NCI-H2107 (cell line): Measurements from ENCODE around the gene CA5B.
"Not testable (repeated sequence)": the region's sequence is repeated elsewhere in the genome, so short reads cannot be mapped to it uniquely, and the experiment has no call there.

ENCODE experiments used
- DNase-seq: peaks from one replicate; lab custom pipeline; 2025; lab: John Stamatoyannopoulos, UW

The CA5B gene, protein sequence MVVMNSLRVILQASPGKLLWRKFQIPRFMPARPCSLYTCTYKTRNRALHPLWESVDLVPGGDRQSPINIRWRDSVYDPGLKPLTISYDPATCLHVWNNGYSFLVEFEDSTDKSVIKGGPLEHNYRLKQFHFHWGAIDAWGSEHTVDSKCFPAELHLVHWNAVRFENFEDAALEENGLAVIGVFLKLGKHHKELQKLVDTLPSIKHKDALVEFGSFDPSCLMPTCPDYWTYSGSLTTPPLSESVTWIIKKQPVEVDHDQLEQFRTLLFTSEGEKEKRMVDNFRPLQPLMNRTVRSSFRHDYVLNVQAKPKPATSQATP

DNA sequence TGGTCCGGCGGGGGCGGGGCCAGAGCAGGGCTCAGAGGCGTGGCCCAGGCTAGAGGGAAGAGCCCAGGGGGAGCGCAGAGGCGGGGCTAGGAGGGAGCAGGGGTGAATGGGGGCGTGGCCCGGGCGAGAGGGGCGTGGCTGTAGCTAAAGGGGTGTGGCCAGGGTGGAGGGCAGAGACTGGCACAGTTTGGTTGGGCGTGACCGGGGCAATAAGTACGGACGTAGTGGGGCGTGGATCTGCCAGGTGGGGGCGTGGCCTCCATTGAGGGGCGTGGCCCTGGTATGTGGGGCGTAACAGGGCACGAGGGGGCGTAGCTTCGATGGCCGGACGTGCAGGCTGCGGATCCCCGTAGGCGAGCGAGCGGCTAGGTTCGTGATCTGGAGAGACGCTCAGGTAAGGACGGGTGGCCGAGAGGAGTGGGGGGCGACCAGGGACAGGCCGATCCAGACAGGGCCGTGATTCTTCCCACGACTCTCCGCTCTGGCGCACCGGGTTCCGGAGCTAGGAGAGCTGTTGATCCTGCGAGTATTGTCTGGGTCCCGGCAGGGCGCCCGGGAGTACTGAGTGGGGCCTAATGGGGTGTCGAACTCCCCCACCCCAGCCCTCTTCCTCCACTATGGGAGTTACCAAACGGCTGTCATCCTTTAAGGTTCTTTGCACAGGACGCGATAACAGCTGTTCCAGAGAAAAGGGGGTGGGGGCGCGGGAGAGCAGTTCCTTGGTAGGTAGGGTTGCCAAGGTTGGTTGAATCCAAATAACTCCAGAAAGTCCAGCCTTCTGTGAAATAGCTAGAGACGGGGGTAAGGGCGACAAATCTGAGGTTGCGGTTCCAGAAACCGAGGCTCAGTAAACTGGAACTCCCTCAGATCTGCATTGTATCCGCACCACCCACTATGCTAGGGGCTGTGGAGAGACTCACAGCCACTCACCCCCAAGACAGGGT is at the start of gene CA5B:
Gene CA5B (plus strand): TSS at position 312 of the 944 bp plus-strand sequence. CDS start 11,754 bp downstream, outside the sequence.
- peak; percentile 83 for DNase-seq

DNA sequence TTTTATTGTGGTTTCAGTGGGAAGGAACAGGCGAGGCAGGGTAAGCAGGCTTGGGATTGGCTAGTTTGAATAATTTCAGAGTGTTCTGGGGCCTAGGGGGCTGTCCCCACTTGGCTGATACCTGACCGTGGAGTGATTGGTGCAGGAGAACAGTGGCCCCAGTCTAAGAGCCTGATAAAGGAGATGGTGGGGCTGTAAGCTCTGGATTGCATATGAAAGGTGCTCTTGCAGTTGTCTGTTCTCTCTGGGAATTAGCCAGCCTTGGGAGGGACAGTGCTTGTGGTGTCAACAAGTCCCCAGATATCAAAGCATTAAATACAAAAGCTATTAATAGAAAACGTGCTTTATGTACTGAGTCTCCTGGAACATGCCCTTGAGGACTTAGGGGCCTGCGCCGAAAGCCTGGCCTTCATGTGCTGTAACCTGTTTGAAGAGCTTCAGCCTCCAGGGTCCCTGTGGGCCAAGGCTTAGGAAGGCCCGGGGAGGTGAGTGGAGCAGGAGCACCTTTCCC is 43.1 kb upstream of the CA5B start:
- no peak for DNase-seq

DNA sequence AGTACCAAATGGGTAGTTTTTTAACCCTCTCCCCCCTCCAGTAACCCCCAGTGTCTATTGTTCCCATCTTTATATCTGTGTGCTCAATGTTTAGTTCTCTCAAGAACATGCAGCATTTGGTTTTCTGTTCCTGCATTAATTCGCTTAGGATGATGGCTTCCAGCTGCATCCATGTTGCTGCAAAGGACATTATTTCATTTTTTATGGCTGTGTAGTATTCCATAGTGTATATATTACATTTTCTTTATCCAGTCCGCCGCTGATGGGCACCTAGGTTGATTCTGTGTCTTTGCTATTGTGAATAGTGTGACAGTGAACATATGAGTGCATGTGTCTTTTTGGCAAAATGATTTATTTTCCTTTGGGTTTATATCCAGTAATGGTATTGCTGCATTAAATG is 41.6 kb upstream of the CA5B start:
- no peak for DNase-seq

DNA sequence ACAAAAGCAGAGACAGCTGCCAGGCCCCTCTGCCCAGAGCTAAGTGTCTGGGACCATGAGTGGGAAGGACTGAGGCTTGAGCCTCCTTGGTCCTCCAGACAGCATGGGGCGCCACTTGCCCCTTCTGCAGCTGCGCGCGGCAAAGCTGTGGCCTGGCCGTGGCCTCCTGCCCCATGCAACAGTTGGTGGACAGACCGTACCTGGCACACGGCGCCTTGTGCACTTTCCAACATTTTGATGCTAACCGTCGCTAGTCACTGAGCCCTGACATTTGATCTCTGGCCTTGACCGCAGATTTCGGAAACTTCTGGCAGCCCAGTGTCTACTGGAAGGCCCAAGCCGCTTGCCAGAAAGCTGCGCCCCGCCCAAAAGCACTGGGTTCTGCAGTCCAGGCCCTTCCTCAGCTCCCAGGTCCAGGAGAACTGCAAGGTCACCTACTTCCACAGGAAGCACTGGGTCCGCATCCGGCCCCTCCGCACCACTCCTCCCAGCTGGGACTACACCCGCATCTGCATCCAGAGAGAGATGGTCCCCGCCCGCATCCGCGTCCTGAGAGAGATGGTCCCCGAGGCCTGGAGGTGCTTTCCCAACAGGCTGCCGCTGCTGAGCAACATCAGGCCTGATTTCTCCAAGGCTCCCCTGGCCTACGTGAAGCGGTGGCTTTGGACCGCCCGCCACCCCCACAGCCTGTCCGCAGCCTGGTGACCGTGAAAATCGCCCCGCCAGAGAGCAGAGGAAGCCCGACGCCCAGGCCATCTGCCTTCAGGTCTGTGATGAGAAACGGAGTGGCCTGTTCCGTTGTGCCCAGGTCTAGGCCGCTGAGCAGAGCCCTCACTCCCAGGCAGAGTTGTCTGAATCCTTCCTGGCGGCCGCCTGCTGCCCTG is 35.3 kb upstream of the CA5B start:
- no peak for DNase-seq

- DNase-seq, result not testable (repeated sequence)
These were observed 34.3 kb upstream of the CA5B start for GRCh38 chrX:15703809-15704208.

GRCh38 chrX:15704273-15704672 is 33.8 kb upstream of the CA5B start:
- not testable (repeated sequence) for DNase-seq

- DNase-seq, result no peak
These were observed 23.5 kb upstream of the CA5B start for GRCh38 chrX:15714529-15714928.

DNA sequence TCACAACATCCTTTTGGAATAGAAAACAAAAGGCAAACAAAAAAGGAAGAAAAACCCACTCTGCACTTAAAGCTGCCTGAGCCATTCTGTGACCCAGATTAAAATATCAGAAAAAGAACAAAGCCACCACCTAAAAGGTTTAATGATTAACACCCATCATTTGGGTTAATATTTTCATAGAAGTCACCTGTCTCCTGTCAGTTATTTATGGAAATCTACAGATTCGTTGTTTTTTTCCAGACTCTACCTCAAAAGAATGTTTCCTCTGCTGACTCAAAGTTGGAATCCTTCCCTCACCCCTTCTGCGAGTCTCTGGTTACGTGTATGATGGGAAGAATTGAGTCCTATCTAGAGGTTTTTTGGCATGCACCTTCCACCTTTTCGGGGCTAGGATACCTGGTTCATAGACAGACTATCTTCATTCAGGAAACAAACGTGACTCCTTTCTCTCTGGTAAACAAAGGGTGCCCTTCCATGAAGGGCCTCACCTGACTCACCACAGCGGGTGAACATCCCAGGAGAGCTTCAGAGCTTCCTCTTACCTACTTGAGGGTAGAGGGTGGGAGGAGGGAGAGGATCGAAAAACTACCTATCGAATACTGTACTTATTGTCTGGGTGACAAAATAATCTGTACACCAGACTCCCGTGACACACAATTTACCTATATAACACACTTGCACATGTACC is 19.6 kb upstream of the CA5B start:
- DNase-seq, result peak; percentile 1

DNA sequence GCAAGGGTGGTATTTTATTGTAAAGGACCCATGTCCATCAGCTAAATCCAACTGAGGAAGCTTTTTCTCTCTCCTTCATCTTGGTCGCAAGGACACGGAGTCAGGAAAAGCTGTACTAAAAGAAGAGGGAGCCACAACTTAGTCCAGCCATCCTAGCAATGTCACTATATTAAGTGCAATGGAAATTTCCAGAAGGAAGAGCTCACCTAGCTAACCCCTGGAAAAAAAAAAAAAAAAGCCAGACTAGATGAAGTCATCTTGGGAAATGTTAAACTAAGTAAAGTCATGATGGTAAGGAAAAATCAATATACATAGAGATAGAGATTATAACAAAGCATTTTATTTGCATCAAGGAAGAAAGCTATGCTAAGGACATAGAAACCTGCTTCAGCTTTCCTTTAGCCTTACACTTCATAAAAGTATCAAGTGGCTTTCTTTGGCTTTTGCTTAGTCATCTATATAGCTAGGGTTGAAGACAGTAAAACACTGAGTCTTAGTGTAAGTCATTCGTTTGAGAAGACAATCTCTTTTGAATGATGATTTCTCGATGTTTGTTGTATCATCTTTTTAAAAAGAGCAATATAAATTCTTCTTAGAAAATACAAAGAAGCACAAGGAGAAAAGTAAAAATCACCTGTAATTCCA is 18.6 kb upstream of the CA5B start:
- no peak for DNase-seq

DNA sequence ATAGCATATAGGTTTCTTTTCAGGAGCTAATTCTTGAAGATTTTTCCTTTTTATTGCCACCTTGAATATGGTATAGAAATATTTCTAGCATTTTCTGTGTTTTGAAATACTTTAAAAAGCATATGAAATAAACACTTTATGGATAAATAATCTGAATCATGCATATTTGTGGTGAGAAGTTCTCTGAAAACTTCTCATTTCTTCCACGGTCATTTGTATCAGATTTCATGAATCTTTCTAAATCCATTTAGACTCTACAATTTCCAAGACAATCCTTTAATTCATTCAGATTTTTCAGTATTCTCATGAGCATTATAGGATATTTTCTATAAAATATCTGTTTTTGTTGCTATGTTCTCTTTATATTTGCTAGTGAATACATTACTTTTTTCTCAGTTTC is 16.2 kb upstream of the CA5B start:
- no peak for DNase-seq

GRCh38 chrX:15723887-15724517 is 14.1 kb upstream of the CA5B start:
- DNase-seq, result no peak

GRCh38 chrX:15724911-15725310 is 13.2 kb upstream of the CA5B start:
- no peak for DNase-seq

DNA sequence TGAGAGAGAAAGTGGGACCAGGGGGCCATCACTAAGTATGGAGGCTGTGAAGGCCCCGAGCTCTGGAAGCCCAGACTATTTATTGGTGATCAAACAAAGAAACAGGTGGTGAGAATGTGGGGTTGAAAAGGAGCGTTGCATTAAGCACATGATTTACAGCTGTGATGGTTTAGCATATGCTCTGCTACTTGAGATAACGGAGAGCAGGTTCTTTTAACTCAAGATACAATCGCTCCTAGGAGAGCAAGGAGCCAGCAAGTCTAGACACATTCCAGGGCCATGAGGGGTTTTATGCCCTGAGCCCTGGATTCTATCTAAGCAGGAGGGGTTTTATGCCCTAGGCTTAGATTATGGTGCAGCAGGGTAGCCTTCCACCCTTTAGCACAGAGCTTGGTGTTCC is 6.7 kb upstream of the CA5B start:
- not testable (repeated sequence) for DNase-seq

GRCh38 chrX:15737190-15737958 is 696 bp upstream of the CA5B start:
- DNase-seq, result no peak

DNA sequence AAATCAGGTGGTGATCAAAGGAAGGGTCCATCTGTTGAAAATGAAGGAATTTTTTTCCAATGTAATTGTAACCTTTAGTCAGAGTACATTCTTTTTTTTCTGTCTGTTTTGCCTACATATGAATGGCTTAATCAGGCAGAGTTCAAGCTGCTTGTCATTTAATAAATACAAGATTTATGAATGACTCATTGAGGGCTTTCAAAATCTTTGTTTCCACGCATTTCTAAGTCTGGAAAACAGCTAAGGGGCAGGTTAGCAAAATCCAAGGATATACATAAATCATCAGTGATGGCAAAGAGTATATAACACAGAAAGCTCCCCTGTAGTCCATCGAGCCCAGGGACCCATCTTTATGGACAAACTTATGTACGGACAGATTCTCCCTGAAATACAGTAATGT is 1.8 kb downstream of the CA5B start:
- DNase-seq, result no peak

- no peak for DNase-seq
These were observed 6.3 kb downstream of the CA5B start for GRCh38 chrX:15744181-15744867.

GRCh38 chrX:15745179-15745578 is 7.1 kb downstream of the CA5B start:
- no peak for DNase-seq

DNA sequence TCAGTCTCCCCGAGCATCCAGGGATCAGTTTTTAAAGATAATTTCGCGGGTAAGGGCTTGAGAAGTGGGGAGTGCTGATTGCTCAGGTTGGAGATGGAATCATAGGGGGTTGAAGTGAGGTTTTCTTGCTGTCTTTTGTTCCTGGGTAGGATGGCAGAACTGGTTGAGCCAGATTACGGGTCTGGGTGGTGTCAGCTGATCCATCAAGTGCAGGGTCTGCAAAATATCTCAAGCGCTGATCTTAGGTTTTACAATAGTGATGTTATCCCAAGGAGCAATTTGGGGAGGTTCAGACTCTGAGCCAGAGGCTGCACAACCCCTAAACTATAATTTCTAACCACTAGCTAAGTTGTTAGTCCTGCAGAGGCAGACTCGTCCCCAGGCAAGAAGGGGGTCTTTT is 8.6 kb downstream of the CA5B start:
- DNase-seq, result not testable (repeated sequence)

DNA sequence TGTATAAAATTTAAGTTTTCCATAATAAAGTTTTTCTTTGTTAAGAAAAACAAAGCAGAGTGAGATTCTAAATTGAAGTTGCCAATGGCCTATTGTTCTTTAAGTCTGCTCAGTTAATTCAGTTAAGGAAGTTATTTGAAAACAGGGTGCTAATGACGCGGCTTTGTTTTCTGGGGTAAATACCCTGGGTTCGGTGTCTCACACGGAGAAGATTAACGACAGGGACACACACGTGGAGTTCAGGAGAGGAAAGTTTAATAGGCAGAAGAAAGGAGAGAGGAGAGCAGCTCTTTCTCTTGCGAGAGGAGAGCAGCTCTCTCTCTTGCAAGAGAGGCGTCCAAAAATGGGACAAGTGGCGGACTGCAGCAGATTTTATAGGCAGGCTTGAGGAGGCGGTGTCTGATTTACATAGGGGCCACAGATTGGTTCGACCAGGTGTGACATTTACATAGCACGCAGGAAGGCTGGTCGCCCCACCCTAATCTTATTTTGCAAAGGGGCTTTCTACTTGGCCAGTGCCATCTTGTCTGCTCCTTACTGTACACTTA is 9.6 kb downstream of the CA5B start:
- no peak for DNase-seq
